T-helper 1 cell treated with Interleukin-12 subunit alpha and Interleukin-12 subunit beta and Interleukin-4 antibody, amounts not matched to agents 30 ng/mL and 1 ng/mL, for 36 hours (primary cell): Measurements from ENCODE around the gene KLRF1. TPM values are rescaled to one million over a fixed set of nuclear protein-coding genes. Genes with fewer than 3 reads are reported as not detected.

Experiments
- intact Hi-C: fragments of 100-400 bp; cut with micrococcal nuclease; formaldehyde crosslinking; loops from one replicate; pipeline ENCODE4 v1.15.1; 2024
- total RNA-seq: library from RNA; stranded (reverse); gene quantifications from 2 replicates; pipeline ENCODE4 v1.2.3, GENCODE V29; 2022

The KLRF1 gene, protein sequence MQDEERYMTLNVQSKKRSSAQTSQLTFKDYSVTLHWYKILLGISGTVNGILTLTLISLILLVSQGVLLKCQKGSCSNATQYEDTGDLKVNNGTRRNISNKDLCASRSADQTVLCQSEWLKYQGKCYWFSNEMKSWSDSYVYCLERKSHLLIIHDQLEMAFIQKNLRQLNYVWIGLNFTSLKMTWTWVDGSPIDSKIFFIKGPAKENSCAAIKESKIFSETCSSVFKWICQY
- total RNA-seq: 0.24 and 0.37 TPM in 2 replicates

DNA sequence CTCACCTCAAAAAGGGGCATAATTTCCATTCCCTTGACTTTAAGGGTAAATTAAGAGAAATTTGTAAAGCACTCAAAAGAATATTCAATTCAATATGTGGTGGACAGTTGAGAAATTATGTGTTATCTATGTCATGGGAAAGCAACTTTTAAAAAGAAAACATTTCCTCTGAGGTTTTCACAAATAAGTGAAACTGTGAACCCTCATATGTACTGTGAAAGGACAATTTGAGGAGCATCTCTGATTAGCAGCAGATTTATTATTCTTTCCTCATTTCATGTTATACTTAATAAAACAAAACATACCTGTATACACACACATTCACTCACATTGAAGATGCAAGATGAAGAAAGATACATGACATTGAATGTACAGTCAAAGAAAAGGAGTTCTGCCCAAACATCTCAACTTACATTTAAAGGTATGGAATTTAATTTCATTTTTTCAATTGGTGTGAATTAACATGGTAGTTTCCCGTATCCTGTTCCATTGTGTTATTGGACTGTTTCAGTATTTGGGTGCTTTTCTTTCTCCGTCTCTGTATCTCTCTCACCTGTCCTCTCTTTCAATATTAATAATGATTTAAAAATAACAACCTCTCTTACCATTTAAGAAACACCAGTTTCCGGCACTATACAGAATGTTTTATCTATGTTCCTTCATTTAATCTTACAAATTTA, at the start of gene KLRF1:
KLRF1 (plus strand) TSS at position 273 of the 680 bp plus-strand sequence; CDS start at position 337, 64 bp downstream.
- intact Hi-C loops: no loop called here

DNA sequence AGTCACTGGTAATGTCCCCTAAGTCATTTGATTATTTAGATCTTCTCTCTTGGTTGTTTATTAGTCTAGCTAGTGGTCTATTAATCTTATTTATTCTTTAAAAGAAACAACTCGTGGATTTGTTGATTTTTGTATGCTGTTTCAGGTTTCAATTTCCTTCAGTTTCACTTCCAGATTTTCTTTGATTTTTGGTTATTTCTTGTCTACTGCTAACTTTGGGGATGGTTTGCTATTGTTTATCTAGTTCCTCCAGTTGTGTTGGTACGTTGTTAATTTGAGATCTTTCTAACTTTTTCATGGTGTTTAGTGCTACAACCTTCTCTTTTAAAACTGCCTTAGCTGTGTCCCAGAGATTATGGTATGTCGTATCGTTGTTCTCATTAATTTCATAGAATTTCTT, 48.1 kb upstream of the KLRF1 start:
- intact Hi-C loops: no loop called here

DNA sequence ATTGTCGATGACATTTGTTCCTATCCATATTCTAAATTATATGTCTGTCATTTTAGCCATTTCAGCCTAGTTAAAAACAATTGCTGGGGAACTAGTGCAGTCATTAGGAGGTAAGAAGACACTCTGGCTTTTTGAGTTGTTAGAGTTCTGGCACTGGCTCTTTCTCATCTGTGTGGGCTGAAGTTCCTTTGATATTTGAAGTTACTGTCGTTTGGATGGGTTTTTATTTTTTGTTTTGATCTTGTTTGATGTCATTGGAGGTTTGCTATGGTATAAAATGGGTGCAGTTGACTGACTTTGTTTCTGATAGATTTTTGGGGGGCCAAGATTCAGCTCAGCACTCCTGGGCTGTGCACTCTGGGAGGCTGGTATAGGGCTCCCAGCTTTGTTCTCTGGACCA, 45.9 kb upstream of the KLRF1 start:
- intact Hi-C loops: no loop called here

DNA sequence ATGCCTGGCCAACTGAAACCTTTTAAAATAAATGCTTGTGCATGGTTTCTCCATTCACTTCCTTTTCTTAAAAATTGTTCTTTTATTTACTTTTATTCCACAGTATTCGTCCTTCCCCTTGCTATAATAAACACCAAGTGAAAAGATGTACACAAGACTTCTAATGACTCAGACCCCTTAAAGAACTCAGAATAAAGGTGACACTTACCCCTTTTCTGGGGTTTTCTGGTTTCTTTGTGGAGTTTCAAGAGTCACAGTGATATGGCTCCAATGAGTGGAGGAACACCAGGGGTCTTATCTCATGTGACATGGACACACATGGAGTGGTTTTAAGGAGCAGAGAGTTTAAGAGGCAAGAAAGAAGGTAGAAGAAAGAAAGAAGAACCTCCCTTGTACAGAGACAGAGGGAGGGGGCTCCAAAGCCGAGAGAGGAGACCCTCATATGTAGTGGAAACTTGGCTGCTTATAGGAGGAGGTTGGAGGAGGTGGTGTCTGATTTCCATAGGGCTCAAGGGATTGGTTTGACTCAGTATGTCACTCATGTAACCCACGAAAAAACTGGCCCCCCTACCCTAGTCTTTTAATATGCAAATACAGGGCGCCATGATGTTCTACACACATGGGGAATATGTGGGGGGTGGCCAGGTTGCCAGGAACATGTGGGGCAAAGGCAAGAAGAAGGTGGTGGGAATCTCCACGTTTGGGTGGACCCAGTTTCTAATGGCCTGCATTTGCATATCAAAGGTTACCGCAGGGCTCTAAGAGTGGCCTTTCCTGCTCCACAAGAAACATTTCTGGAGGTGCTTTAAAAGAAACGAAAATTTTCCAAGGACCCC, 44.5 kb upstream of the KLRF1 start:
- intact Hi-C loops: no loop called here

DNA sequence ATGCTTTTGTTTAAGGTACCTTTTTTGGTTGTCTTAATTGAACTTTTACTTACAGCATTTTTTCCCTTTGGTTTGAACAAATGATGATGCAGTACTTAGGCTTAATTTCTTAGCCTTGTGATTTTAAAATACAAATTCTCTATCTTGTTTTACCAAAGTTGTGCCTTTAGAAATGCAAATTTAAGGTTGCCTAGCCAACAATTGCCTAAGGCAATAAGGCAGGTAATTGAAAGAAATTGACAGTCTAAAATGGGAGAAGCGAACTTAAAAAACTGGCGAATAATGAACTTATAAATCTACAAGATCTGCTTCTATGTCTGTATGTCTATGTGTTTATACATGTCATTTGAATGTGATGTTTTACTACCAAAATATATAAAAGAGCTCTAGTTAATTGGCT, 43.0 kb upstream of the KLRF1 start:
- intact Hi-C loops: no loop called here

DNA sequence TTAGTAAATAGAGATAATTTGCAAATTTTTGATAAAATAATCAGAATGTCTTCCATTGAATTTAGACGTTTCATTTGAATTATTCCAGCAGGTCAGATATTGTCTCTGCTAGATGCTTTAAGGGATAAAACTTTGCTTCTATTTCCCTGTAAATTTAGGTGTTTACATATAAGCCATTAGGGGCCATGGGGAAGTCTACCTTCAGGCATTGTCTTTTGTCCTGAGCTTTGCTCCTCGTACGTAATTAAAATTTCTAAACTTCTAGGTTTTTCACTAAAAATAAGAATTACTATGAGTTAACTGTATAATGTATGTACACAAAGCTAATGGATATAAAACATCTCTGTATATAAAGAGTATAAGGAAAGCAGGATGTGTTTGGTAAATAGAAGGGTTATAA, 42.5 kb upstream of the KLRF1 start:
- intact Hi-C loops: loop anchor here (1.0 kb wide), 1 partner anchor 10 kb away; no protein-coding TSS in a partner anchor

DNA sequence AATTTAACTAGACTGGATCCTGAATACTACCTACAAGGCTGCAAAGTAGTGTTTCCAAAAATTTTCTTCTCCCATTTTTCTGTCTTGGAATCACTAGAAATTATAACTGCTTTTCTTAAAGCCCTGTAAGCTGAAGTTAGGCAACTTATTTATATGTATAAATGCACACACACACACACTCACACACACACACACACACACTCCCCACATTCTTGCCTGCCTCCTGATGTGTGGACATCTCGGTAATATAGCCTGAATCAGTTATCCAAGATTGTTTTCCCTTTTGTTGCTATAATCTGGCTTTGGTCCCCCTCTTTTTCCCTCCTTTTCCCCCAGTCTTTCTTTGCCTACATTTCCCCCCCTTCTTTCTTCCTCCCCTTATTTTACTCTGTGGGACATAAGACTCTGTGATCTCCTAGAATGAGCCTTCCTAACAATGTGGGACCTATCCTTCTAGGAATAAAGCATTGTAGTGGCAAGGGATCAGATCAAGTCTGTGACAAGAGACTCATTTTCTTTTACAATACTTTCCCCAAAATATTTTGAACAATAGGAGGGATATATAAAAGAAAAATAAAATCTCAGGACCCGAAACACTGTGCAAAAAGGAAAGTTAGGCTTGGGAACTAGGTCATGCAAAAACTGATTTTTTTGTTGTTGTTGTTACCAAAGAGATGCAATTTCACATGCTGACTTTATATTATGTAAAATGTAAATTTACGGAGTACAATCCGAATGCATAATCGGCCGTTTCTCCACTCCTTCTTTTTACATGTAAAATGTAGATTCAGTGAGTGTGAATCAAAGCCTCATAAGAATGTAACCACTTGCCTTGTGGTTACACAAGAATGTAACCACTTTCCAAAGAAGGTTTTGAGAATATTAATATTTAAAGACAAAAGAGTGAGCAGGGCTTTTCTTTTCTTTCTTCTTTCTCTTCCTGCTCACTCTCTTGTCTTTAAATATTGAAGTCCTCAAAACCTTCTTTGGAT, 40.3 kb upstream of the KLRF1 start:
- intact Hi-C loops: no loop called here

DNA sequence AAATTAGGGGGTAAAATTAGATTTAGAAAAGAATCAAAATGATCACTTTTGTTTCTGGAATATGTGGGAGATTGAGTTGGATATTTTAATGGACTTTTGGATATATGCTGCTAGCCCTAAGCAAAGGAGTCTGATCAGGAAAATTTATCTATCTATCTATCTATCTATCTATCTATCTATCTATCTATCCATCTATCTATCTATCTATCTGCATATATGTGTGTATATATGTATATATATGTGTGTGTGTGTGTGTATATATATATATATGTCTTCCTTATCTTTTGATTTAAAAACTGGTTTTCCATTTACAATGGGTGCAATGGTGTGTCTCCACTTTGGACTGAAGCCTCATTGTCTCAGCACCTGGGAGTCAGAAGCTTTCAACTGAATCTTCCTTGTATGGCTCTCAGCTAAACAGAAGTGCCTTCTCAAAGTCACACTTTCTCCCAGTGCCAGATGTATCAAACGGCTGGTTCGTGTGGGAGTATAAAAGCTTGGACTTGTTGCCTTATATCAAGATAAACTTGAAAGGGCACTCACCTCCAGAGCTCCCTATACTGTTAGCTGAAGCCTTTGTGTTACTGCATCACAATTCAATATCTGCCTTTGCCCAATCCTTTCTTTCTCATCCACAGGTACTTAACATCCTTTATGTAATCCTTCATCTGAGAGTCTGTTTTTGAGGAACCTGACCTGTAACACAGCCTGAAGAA, 34.9 kb upstream of the KLRF1 start:
- intact Hi-C loops: loop anchor here (10.0 kb wide), 2 partner anchors 428 to 768 kb away; no protein-coding TSS in a partner anchor

DNA sequence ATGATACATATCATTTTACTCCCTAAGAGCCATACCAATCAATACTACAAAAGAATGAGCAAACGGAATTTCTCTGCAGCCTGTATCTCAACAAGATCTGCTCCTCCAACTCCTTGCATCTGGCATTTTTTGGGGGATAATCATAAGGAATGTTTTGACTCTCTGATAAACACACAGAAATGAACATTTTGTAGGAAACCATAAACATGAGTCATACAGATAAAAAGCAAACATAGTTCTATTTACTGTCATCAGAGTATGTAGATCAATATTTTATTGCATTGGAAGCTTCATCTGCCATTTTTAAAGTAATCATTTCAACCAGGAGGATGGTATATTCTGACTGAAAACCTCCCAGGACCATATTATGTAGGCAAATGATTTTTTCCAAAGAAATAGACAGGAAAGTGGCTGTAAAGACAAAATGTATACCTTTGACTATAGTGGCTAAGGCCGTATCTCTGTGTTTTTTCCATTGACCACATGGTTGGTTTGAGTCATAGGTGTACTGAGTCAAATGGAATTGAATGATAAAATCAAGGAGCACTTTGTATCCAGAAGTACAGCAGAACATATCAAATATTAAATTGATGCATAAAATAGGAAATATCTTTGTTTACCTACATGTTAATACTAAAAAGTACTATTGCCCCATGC, 34.2 kb upstream of the KLRF1 start:
- intact Hi-C loops: loop anchor here (10.0 kb wide), 2 partner anchors 428 to 768 kb away; no protein-coding TSS in a partner anchor

DNA sequence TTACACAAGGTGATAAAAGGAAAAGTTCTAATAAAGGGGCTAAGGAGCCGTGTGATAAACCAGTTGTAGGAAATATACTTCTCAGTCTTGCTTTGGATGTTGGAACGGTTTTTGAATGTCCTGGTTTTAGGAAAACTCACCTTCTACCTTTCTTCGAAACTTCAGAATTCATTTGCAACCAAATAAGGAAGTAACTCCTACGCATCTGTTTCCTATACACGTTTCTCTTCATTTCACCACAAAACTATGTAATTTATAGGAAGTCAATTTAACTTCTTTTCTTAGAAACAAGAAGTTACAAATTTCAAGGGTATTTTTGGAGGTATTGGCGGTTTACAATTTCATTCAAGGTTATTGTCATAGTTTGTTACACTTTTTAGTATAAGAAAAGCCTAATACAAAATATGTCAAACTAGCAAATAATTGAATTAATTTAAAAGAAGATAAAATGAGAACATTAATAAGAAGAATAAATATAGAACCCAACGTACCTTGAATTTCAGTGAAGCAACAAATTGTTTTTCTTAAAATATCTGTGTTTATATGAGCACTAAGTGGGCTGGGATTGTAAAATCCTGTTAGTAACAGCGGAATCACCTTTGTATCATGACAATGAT, 33.4 kb upstream of the KLRF1 start:
- intact Hi-C loops: loop anchor here (1.0 to 10.0 kb wide), 5 partner anchors 75 to 769 kb away; partner anchors contain the start of genes CLEC2B and CLEC2D

DNA sequence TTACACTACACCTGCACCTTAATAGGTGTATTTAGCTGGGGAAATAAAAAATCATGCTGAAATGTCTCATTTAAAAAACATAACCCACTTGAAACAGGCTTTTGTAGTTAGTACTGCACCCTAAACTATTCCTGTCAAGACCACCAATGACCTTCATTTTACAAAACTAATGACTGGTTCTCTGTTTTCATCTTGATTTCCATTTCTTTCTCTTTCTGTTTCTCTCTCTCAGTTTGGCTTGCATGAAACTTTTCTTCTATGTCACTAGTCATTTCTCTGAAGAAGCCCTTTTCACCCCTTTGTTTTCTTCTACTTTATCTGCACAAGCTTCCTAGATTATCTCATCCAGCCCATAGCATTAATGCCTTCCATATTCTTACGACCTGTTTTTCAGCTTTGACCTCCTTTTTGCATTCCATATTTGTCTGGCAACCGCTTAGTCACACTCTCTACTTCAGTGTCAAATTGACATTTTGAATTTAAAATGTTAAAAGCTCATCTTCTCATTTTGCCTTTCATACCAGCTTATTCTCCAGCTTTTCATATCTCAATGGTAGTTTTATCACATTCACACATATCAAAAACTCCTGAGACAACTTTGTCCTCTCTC, 32.7 kb upstream of the KLRF1 start:
- intact Hi-C loops: loop anchor here (1.0 to 10.0 kb wide), 5 partner anchors 75 to 770 kb away; partner anchors contain the start of genes CLEC2B and CLEC2D

DNA sequence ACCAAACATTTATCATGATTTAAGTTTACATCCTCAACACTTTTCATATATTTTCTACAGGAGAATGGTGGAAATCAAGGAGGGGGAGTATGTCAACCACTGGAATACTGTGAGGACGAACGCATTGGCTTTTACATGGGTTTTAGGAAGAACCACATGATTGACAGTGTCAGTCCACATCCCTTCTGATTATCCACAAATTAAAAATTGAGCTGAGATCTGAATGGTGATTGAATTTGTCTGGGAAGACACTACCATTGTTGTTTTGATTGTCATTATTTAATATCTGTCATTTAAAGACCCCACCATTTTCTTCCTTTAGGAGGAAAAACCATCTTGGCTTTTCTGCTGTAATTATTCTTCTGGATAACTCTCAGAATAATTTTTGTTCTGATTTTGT, 31.3 kb upstream of the KLRF1 start:
- intact Hi-C loops: loop anchor here (1.0 to 10.0 kb wide), 4 partner anchors 127 to 771 kb away; partner anchors contain the start of gene CLEC2D

DNA sequence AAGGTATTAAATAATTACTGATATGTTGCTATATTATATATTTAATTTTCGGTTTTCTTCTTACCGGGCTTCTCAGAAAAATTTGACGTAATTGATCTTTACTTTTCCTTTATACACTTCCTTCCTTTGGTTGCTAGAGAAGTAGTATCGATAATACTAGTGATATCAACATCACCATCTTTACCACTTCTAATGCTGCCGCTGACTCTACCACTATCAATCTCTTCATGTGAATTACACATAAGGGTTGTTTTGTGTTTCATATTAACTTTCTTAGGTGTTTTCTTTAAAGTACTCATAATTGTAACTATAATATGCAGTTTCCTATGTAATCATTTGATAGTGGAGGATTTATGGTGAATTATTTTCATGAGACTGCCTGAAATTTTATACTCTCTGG, 30.9 kb upstream of the KLRF1 start:
- intact Hi-C loops: loop anchor here (1.0 to 10.0 kb wide), 3 partner anchors 148 to 772 kb away; no protein-coding TSS in a partner anchor

DNA sequence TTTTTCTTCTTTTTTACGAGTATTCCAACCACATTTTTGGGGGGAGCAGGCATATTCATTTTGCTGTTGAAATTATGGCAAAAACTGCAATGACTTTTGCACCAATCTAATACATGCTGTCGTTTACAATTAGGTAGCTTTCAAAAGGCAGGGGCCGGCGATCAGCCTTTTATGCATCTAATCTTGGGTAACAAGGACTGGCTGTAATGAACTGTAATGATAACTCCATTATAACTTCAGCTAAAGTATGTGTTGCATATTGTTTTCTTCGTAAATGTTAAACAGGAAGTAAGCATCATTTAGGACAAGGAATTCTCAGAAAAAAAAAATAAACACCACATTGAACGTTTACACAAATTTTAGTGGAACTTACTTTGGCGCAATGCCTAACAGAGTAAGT, 30.3 kb upstream of the KLRF1 start:
- intact Hi-C loops: loop anchor here (1.0 to 10.0 kb wide), 3 partner anchors 149 to 772 kb away; no protein-coding TSS in a partner anchor

DNA sequence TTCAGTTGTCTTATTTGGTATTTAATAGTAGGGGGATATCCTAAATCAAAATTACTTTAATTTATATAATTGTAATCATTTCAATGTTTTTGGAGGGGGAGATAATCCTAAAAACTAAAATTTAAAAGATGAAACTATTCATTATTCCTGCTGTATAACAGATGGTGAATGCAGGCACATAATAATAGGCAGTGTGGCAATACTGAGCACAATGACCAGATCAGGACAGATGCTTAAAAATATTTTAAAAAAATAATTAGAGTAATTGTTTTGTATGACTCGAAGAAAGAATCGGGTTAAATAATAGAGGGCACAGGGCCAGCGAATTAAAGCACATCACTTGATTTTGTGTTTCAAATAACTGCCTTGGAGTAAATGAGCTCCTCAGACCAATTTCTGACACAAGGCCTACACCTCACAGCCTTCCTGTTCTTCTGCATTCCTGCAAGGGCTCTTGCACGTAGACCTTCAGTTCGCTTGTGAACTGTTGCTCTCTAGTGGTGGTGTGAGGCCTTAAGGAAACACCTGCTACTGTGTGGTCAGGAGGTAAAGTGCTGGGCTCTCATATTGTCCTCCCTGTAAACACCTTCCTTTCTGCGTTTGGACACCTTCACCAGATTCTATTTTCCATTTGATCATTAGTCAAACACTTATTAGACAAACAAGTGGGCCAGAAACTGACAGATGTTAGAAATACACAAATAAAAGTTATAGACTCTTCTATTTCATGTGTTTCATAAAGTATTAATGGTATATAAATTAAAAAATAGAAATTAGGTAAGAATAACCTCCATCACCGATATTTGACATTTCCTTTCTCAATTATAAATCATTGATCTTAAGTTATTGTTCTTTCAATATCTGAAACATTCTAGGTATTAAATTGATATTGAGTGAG, 29.3 kb upstream of the KLRF1 start:
- intact Hi-C loops: loop anchor here (1.0 to 10.0 kb wide), 9 partner anchors 16 to 773 kb away; partner anchors contain the start of gene GABARAPL1

DNA sequence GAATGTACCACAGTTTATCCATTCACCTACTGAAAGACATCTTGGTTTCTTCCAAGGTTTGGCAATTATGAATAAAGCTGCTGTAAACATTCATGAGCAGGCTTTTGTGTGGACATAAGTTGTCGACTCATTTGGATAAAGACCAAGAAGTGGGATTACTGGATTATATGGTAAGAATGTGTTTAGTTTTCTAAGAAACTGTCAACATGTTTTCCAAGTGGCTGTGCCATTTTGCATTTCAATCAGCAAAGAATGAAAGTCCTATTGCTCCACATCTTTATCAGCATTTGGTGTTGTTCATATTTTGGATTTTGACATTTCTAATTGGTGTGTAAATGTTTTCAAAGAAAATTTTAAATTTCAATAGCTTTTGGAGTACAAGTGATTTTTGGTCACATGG, 27.3 kb upstream of the KLRF1 start:
- intact Hi-C loops: loop anchor here (2.0 to 10.0 kb wide), 4 partner anchors 413 to 775 kb away; partner anchors contain the start of gene GABARAPL1

DNA sequence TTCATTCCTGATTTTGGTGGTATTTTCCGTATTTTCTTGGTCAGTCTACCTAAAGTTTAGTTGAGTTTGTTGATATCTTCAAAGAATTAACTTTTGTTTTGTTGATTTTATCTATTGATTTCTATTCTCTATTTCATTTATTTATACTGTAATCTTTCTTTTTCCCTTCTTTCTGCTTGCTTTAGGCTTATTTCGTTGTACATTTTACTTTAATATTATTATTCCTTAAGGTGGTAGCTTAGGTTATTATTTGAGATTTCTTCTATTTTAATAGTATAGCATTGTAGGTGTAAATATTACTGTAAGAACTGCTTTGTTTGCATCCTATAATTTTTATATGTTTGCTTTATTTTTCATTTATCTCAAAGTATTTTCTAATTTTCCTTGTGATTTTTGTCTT, 21.4 kb upstream of the KLRF1 start:
- intact Hi-C loops: no loop called here
